Measurements from ENCODE around the gene OR2AT4.
"Not testable (repeated sequence)": the region's sequence is repeated elsewhere in the genome, so short reads cannot be mapped to it uniquely, and the experiment has no call there.

The OR2AT4 gene

GRCh38 chr11:75103380-75104026, 6.8 kb upstream of the OR2AT4 start:
- DNase-seq (ENCODE audit: low read depth in 2 of 2) = no peak

GRCh38 chr11:75101424-75102128, 4.9 kb upstream of the OR2AT4 start:
- DNase-seq (ENCODE audit: low read depth in 2 of 2) = no peak

- no peak for DNase-seq (ENCODE audit: low read depth in 2 of 2)
These were observed 3.6 kb upstream of the OR2AT4 start for GRCh38 chr11:75100314-75100713.

DNA sequence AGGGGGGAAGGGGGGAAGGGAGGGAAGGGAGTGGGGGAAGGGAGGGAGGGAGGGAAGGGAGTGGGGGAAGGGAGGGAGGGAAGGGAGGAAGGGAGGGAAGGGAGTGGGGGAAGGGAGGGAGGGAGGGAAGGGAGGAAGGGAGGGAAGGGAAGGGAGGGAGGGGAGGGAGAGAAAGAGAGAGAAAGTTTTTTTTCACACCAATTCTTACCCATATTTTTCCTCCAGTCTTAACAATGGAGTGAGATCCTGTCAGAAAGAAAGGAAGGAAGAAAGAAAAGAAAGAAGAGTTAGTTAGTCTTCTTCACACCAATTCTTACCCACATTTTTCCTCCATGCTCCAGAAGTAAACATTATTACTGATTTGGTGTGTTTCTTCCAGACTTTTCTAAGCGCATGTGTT, 3.0 kb upstream of the OR2AT4 start:
- no peak for DNase-seq (ENCODE audit: low read depth in 2 of 2)

DNA sequence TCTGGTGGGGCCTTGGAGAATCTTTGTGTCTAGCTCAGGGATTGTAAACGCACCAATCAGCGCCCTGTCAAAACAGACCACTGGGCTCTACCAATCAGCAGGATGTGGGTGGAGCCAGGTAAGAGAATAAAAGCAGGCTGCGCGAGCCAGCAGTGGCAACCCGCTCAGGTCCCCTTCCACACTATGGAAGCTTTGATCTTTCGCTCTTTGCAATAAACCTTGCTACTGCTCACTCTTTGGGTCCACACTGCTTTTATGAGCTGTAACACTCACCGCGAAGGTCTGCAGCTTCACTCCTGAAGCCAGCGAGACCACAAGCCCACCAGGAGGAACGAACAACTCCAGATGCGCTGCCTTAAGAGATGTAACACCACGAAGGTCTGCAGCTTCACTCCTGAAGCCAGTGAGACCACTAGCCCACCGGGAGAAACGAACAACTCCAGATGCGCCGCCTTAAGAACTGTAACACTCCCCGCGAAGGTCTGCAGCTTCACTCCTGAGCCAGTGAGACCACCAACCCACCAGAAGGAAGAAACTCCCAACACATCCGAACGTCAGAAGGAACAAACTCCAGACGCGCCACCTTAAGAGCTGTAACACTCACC, 2.3 kb upstream of the OR2AT4 start:
- not testable (repeated sequence) for DNase-seq (ENCODE audit: low read depth in 2 of 2)

GRCh38 chr11:75098181-75098580, 1.5 kb upstream of the OR2AT4 start:
- not testable (repeated sequence) for DNase-seq (ENCODE audit: low read depth in 2 of 2)

DNA sequence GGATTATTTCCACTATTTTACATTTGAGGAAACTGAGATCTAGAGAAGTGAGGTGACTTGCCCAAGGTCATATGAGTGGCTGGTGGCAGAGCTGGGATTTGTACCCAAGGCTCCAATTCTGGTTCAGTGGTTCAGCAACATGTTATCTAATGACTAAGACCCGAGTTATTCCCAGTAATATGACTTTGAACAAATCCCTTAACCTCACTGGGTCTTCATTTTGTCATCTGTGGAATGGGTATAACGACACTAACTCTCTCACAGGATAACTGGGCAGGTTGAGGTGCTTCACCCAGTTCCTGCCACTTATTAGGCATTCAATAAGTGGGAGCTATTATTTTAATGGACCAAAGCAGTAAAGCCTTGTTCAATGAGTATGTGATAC, 489 bp upstream of the OR2AT4 start:
- DNase-seq (ENCODE audit: low read depth in 2 of 2) = no peak

DNA sequence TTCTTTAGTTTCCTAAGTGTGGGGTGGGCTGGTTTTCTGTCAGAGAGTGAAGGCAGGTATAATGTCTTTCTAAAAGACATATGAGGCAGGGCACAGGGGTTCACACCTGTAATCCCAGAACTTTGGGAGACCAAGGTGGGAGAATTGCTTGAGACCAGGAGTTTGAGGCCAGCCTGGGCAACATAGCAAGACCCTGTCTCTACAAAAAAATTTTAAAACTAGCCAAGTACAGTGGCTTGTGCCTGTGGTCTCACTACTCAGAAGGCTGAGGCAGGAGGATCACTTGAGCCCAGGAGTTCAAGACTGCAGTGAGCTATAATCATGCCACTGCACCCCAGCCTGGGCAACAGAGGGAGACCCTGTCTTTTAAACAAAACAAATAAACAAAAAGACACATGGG, 2.3 kb downstream of the OR2AT4 start:
- DNase-seq (ENCODE audit: low read depth in 2 of 2) = not testable (repeated sequence)

GRCh38 chr11:75090671-75091177, 6.0 kb downstream of the OR2AT4 start:
- no peak for DNase-seq (ENCODE audit: low read depth in 2 of 2)

- no peak for DNase-seq (ENCODE audit: low read depth in 2 of 2)
These were observed 9.1 kb downstream of the OR2AT4 start for GRCh38 chr11:75087319-75088305.

- no peak for DNase-seq (ENCODE audit: low read depth in 2 of 2)
These were observed 11.8 kb downstream of the OR2AT4 start for GRCh38 chr11:75084883-75085282.

- DNase-seq (ENCODE audit: low read depth in 2 of 2) = no peak
These were observed 13.5 kb downstream of the OR2AT4 start for GRCh38 chr11:75083217-75083605.

- no peak for DNase-seq (ENCODE audit: low read depth in 2 of 2)
These were observed 14.0 kb downstream of the OR2AT4 start for GRCh38 chr11:75082601-75083216.

DNA sequence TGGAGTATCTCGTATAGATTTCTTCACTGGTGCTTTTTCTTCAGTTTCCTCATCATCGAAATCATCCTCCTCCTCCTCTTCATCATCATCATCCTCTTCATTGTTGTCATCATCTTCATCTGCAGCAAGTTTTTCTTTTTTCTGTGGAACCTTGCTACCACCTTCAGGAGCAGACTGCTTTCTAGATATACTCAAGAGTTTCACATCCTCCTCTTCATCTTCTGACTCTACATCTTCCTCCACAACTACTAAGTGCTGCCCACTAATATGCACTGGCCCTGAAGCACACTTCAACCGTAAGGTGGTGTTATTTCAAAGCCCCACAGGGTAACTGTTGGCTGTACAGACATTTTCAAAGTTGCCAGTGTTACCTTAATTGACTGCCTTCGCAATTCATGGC, 17.1 kb downstream of the OR2AT4 start:
- no peak for DNase-seq (ENCODE audit: low read depth in 2 of 2)

- no peak for DNase-seq (ENCODE audit: low read depth in 2 of 2)
These were observed 18.4 kb downstream of the OR2AT4 start for GRCh38 chr11:75078233-75078632.

GRCh38 chr11:75077316-75077715, 19.4 kb downstream of the OR2AT4 start:
- no peak for DNase-seq (ENCODE audit: low read depth in 2 of 2)

GRCh38 chr11:75076671-75077070, 20.0 kb downstream of the OR2AT4 start:
- DNase-seq (ENCODE audit: low read depth in 2 of 2) = no peak

DNA sequence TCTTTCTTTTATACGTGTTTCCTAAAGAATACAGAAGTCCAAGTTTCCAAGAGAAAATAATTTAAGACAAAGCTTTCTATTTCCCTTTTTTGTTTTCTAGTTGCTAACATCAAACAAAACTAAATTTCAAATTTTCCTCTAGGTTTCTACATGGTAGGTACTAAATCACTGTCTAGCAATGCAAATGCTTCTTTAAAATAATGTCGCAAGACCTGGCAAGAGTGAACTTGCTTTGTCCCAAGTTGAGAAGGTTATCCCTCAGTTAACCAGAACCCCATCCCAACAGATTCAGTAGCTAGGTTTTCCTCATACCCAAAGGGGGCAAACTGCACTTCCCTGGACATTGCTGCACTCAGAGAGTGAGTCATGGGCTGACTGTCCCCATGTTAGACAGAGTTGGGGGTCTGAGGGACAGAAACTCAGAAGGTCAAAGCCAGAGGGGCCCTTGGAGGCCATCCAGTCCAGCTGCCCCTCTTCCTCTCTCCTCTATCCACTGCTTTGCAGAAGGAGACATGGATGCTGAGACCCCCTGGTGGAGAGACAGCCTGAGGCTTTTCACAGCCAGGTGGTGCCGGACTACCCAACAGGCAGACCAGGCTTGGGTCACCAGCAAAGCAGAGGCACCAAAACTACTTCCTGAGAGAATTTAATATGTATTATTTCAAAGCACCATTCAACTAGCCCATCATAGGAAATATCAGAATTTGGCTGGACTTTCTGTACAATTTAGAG, 23.1 kb downstream of the OR2AT4 start:
- no peak for DNase-seq (ENCODE audit: low read depth in 2 of 2)

DNA sequence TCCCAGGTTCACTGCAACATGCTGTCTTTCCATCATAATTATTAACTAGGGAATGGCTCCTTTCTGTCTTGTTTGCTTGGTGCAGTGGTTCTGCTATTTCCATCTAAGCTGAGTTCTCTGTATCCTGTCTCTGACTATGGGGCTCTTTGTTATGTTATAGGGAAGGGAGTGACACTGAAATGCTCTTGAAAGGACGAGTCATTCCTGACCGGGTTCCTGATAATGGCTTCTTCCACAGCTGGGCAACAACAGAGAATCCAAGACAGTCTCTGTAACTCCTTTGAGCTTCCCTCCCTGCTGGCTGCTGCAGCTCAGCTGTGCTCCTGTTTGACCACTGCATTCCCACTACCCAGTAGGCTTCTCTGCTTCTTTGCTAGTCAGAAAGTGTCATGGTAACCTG, 24.1 kb downstream of the OR2AT4 start:
- no peak for DNase-seq (ENCODE audit: low read depth in 2 of 2)

DNA sequence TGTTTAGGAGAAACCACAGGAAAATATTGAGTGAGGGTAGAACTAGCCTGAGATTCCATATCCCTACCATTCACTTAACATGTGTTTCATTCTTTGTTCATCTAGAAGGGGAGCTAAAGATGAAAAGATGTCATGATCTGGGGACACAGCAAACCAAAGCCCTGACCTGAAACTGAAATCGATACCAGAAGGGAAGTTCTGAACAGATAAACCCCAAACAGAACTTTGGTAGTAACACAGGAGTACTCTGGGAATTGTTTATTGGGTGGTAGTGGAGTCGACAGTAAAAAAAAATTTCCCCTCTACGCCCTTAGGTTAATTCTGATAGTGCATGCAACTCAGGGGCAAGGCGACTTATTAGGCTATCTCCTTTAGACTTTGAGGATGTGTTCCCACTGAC, 27.2 kb downstream of the OR2AT4 start:
- DNase-seq (ENCODE audit: low read depth in 2 of 2) = no peak

DNA sequence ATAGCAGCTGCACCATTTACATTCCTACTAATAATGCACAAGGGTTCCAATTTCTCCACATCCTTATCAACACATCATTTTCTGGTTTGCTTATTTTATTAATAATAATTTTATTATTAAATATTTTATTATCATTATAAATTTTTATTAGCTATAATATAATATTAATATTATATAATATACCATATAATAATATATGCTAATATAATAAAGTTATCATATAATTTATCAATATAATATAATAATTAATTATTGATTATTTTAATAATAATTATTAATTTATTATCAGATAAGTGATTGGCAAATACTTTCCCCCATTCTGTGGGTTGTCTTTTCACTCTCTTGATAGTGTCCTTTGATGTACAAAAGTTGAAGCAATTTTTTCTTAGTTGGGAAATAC, 27.7 kb downstream of the OR2AT4 start:
- DNase-seq (ENCODE audit: low read depth in 2 of 2) = no peak

Data from stimulated activated CD8-positive, alpha-beta memory T cell treated with anti-CD3 and anti-CD28 coated beads, Interleukin-2, amount 100 ng/mL, for 1 hour (primary cell).